ENCODE measurements around the gene PARP12.

Gene PARP12

GRCh38 chr7:139991269-139991666, 71.5 kb downstream of the PARP12 start:
- no peak for DNase-seq (ENCODE audit: low spot score)

- no peak for DNase-seq (ENCODE audit: low spot score)
Measured at GRCh38 chr7:139990571-139991268, 72.0 kb downstream of the PARP12 start.

GRCh38 chr7:139990142-139990535, 72.6 kb downstream of the PARP12 start:
- DNase-seq (ENCODE audit: low spot score), result no peak

GRCh38 chr7:139989366-139990141, 73.2 kb downstream of the PARP12 start:
- DNase-seq (ENCODE audit: low spot score), result no peak

GRCh38 chr7:139987691-139988516, 74.8 kb downstream of the PARP12 start:
- no peak for DNase-seq (ENCODE audit: low spot score)

- no peak for DNase-seq (ENCODE audit: low spot score)
Measured at GRCh38 chr7:139985811-139986210, 76.9 kb downstream of the PARP12 start.

GRCh38 chr7:139984642-139985539, 77.9 kb downstream of the PARP12 start:
- DNase-seq (ENCODE audit: low spot score), result no peak

- DNase-seq (ENCODE audit: low spot score), result no peak
Measured at GRCh38 chr7:139982927-139983920, 79.5 kb downstream of the PARP12 start.

- DNase-seq (ENCODE audit: low spot score), result no peak
Measured at GRCh38 chr7:139981511-139981895, 81.2 kb downstream of the PARP12 start.

- no peak for DNase-seq (ENCODE audit: low spot score)
Measured at GRCh38 chr7:139976838-139977656, 85.7 kb downstream of the PARP12 start.

GRCh38 chr7:139976055-139976837, 86.5 kb downstream of the PARP12 start:
- no peak for DNase-seq (ENCODE audit: low spot score)

- DNase-seq (ENCODE audit: low spot score), result no peak
Measured at GRCh38 chr7:139974179-139974811, 88.5 kb downstream of the PARP12 start.

All from HuH-7.5 (cell line).